Mesenteric fat pad (tissue), 1 donor: ENCODE data around the gene SGPP1. TPM values are rescaled to one million over a fixed set of nuclear protein-coding genes. Genes with fewer than 3 reads are reported as not detected.
A peak's percentile ranks its signal among the peaks of the same experiment; 100 is the strongest.
"Not testable (repeated sequence)": the region's sequence is repeated elsewhere in the genome, so short reads cannot be mapped to it uniquely, and the experiment has no call there.

Source experiments
- DNase-seq: peaks from one replicate; pipeline ENCODE4 v3.0.0-alpha.2; 2020; ENCODE audit warnings: low spot score
- total RNA-seq: library from RNA; stranded (reverse); fragmentation: NEBNext Ultra II Directional; extraction: Animal tissue kit (Norgen Biotek cat#: 25700); gene quantifications from one replicate; pipeline ENCODE4 v1.2.1, GENCODE V29; 2021
- donor health status: DM: yes; HTN: yes; CAD: no.

SGPP1 gene
- total RNA-seq, 1 donor from 2014 or later: 20.2 TPM

DNA sequence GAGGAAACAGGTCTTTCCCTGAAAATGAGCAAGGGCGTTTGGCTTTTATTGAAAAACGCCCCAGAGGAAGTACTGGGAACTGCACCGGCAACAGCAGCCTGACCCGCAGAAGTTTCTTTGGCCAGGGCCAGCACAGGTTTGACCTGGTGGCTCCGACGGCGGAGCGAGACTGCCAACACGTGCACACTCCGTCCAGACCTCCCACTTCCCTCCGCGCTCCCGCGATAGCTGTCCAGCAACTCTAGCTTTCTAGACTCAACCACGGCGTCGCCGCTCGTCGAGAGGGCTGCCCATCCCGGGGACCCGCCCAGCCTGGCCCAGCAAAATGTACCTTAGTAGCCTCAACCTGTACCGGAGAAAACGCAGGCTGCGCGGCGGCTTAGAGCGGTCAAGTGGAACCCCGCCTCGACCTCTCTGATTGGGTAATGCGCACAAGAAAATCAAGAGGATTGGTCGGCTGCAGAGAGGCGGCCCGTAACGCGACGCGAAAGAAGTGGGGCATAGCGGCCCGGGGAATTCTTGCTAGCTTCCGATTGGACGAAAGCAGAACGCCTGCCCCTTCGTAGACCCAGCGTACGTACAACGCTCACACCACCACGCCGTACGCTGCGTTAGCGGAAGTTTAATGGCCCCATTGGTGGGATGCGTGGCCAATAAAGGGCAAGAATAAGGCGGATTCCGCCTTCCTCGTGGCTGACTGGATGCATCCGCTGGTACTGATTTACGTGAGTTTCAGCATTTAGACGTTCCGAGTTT lies 86.2 kb downstream of the SGPP1 start, which contains the start of gene WDR89:
TSS of gene WDR89 (minus strand) at position 399 of the 756 bp plus-strand sequence. CDS start 41,929 bp downstream, outside the sequence.
- DNase-seq: peak; percentile 97

DNA sequence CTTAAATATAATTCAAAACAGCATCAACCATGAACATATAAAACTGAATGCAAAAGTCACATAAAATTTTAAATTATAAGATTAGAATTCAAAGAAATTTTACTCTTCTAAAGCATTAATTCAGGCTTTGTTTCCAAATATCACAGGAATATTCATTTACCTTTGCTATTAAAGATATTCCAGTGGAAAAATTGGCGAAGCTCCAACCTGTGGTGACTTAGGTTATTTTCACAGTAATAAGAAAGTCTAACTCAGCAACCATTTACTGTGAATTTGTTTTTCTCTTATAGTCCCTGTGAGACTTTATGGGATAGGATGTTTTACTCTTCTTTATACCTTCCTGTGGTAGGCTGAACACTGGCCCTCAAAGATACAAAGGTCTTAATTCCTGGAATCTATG lies 89.4 kb downstream of the SGPP1 start:
- DNase-seq: no peak

DNA sequence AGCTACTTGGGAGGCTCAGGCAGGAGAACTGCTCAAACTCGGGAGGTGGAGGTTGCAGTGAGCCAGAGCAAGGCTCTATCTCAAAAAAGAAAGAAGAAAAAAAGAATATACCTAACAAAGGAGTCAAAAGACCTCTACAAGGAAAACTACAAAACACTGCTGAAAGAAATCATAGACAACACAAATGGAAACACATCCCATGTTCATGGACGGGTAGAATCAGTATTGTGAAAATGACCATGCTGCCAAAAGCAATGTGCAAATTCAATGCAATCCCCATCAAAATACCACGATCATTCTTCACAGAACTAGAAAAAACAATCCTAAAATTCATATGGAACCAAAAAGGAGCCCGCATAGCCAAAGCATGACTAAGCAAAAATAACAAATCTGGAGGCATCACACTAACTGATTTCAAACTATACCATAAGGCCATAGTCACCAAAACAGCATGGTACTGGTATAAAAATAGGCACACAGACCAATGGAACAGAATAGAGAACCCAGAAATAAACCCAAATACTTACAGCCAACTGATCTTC lies 91.7 kb downstream of the SGPP1 start:
- DNase-seq: not testable (repeated sequence)

Other genes starting within 250 kb of the SGPP1 start
- gene PPP2R5E, start 184.7 kb downstream of the SGPP1 start, total RNA-seq: 36.0 TPM
- 9.0 TPM for gene WDR89, start 86.2 kb downstream of the SGPP1 start, total RNA-seq
- gene SYNE2, start 124.9 kb upstream of the SGPP1 start, total RNA-seq: 267 TPM